Stimulated activated naive CD4-positive, alpha-beta T cell (primary cell): Measurements from ENCODE around the gene SPINK6.
A peak's percentile ranks its signal among the peaks of the same experiment; 100 is the strongest.

ENCODE experiments used
- DNase-seq, 6 experiments: peaks; one replicate each; lab custom pipeline; 2025; lab: John Stamatoyannopoulos, UW

The SPINK6 gene

GRCh38 chr5:148202531-148203203, at the start of gene SPINK6:
Gene SPINK6 (plus strand): TSS chr5:148203042. CDS start chr5:148203097, 55 bp downstream.
- no peak for DNase-seq

- DNase-seq = no peak
These were observed 46.2 kb upstream of the SPINK6 start for GRCh38 chr5:148156609-148157008.

- DNase-seq = no peak
These were observed 40.8 kb upstream of the SPINK6 start for GRCh38 chr5:148162038-148162437.

- no peak for DNase-seq
These were observed 39.5 kb upstream of the SPINK6 start for GRCh38 chr5:148163345-148163744.

GRCh38 chr5:148166550-148167283, 36.1 kb upstream of the SPINK6 start:
- no peak for DNase-seq

GRCh38 chr5:148168246-148168645, 34.6 kb upstream of the SPINK6 start, which contains the start of gene SPINK14:
Gene SPINK14 (plus strand): TSS chr5:148168546. CDS start chr5:148169733, 1,187 bp downstream.
- DNase-seq = no peak

- DNase-seq = no peak
These were observed 30.5 kb upstream of the SPINK6 start for GRCh38 chr5:148172377-148172776.

- DNase-seq = no peak
These were observed 26.4 kb upstream of the SPINK6 start for GRCh38 chr5:148176480-148176879.

GRCh38 chr5:148177207-148177606, 25.6 kb upstream of the SPINK6 start:
- no peak for DNase-seq

GRCh38 chr5:148179234-148179824, 23.5 kb upstream of the SPINK6 start:
- peak in 2 of 6 experiments; percentile 44 to 55 for DNase-seq

- DNase-seq = no peak
These were observed 16.4 kb upstream of the SPINK6 start for GRCh38 chr5:148186248-148187003.

- DNase-seq = no peak
These were observed 11.8 kb upstream of the SPINK6 start for GRCh38 chr5:148191010-148191409.

GRCh38 chr5:148193202-148193601, 9.6 kb upstream of the SPINK6 start:
- DNase-seq = no peak

- no peak for DNase-seq
These were observed 1.7 kb upstream of the SPINK6 start for GRCh38 chr5:148201151-148201550.

GRCh38 chr5:148205044-148205806, 2.4 kb downstream of the SPINK6 start:
- DNase-seq = no peak

- no peak for DNase-seq
These were observed 3.0 kb downstream of the SPINK6 start for GRCh38 chr5:148205865-148206264.

GRCh38 chr5:148206620-148207019, 3.8 kb downstream of the SPINK6 start:
- no peak for DNase-seq

- no peak for DNase-seq
These were observed 5.4 kb downstream of the SPINK6 start for GRCh38 chr5:148208226-148208625.

GRCh38 chr5:148209151-148209770, 6.4 kb downstream of the SPINK6 start:
- no peak for DNase-seq

GRCh38 chr5:148214665-148215185, 11.9 kb downstream of the SPINK6 start:
- no peak for DNase-seq

- DNase-seq = no peak
These were observed 18.7 kb downstream of the SPINK6 start for GRCh38 chr5:148221508-148221907.
